ENCODE data around the gene MPZL1.

Gene MPZL1

GRCh38 chr1:167752219-167752985, 30.6 kb downstream of the MPZL1 start:
- DNase-seq, result no peak

GRCh38 chr1:167755654-167756053, 33.9 kb downstream of the MPZL1 start:
- DNase-seq, result no peak

GRCh38 chr1:167756730-167757405, 35.1 kb downstream of the MPZL1 start:
- no peak for DNase-seq

GRCh38 chr1:167757433-167758309, 35.9 kb downstream of the MPZL1 start:
- no peak for DNase-seq

- no peak for DNase-seq
Observed at GRCh38 chr1:167761400-167761799, 39.6 kb downstream of the MPZL1 start.

GRCh38 chr1:167762061-167762746, 40.4 kb downstream of the MPZL1 start:
- no peak for DNase-seq

GRCh38 chr1:167763525-167764220, 41.9 kb downstream of the MPZL1 start:
- no peak for DNase-seq

GRCh38 chr1:167764458-167765330, 42.9 kb downstream of the MPZL1 start:
- DNase-seq, result no peak

- DNase-seq, result no peak
Observed at GRCh38 chr1:167765496-167765895, 43.7 kb downstream of the MPZL1 start.

GRCh38 chr1:167766538-167766937, 44.8 kb downstream of the MPZL1 start:
- DNase-seq, result no peak

- no peak for DNase-seq
Observed at GRCh38 chr1:167767761-167768160, 46.0 kb downstream of the MPZL1 start.

- no peak for DNase-seq
Observed at GRCh38 chr1:167770127-167770526, 48.3 kb downstream of the MPZL1 start.

- DNase-seq, result no peak
Observed at GRCh38 chr1:167772436-167772835, 50.7 kb downstream of the MPZL1 start.

GRCh38 chr1:167773516-167773915, 51.7 kb downstream of the MPZL1 start:
- no peak for DNase-seq

- DNase-seq, result no peak
Observed at GRCh38 chr1:167774710-167775109, 52.9 kb downstream of the MPZL1 start.

- no peak for DNase-seq
Observed at GRCh38 chr1:167775178-167775577, 53.4 kb downstream of the MPZL1 start.

- no peak for DNase-seq
Observed at GRCh38 chr1:167776151-167776550, 54.4 kb downstream of the MPZL1 start.

- no peak for DNase-seq
Observed at GRCh38 chr1:167776616-167777268, 55.0 kb downstream of the MPZL1 start.

- DNase-seq, result no peak
Observed at GRCh38 chr1:167777269-167777650, 55.5 kb downstream of the MPZL1 start.

GRCh38 chr1:167781558-167781957, 59.8 kb downstream of the MPZL1 start:
- no peak for DNase-seq

GRCh38 chr1:167782946-167783345, 61.2 kb downstream of the MPZL1 start:
- DNase-seq, result no peak

Data from amniotic stem cell (primary cell).